Neural cell (in vitro differentiated cells): ENCODE measurements around the gene SEC16A. TPM values are rescaled to one million over a fixed set of nuclear protein-coding genes. Genes with fewer than 3 reads are reported as not detected.

Experiments
- H2AFZ ChIP-seq: fragments of 200-600, 300-800 bp; sonication (generic), shearing (Covaris generic); 2 replicates; pipeline ENCODE4 v1.6.0; 2014; ENCODE audit warnings: low read depth, mild to moderate bottlenecking, antibody characterized with exemption, low read length, moderate library complexity
- H3F3A ChIP-seq: fragments of 200-600 bp; shearing (Covaris generic); 2 replicates; pipeline ENCODE4 v1.6.1; 2016; ENCODE audit warnings: mild to moderate bottlenecking, moderate library complexity, mixed read lengths, antibody characterized with exemption, low read length; ENCODE audit not compliant: insufficient read depth, poor library complexity, severe bottlenecking
- H3K27ac ChIP-seq: fragments of 200-600, 300-800 bp; sonication (generic), shearing (Covaris generic); 2 replicates; pipeline ENCODE4 v1.5.1; 2014; ENCODE audit warnings: mild to moderate bottlenecking, low read length, moderate library complexity
- H3K27me3 ChIP-seq: fragments of 300-800, 200-600 bp; sonication (generic), shearing (Covaris generic); 2 replicates; pipeline ENCODE4 v1.6.0; 2014; ENCODE audit warnings: mild to moderate bottlenecking, low read depth, low read length, moderate library complexity; ENCODE audit not compliant: insufficient read depth
- H3K36me3 ChIP-seq: fragments of 300-800, 200-600 bp; sonication (generic), shearing (Covaris generic); 2 replicates; pipeline ENCODE4 v1.5.1; 2014; ENCODE audit warnings: mild to moderate bottlenecking, antibody characterized with exemption, low read length, moderate library complexity; ENCODE audit not compliant: insufficient read depth
- H3K4me2 ChIP-seq: fragments of 300-800, 200-600 bp; sonication (generic), shearing (Covaris generic); 2 replicates; pipeline ENCODE4 v1.6.0; 2014; ENCODE audit warnings: mild to moderate bottlenecking, low read length
- H3K4me3 ChIP-seq: fragments of 300-800, 200-600 bp; sonication (generic), shearing (Covaris generic); 2 replicates; pipeline ENCODE4 v1.5.1; 2014; ENCODE audit warnings: mild to moderate bottlenecking, low read length, moderate library complexity
- H3K79me2 ChIP-seq: fragments of 200-600 bp; shearing (Covaris generic); replicated peaks from 2 replicates; pipeline ENCODE4 v1.6.0; 2014; ENCODE audit warnings: mild to moderate bottlenecking, low read length, moderate library complexity; ENCODE audit not compliant: insufficient read depth
- H3K9ac ChIP-seq: fragments of 300-800, 200-600 bp; sonication (generic), shearing (Covaris generic); 2 replicates; pipeline ENCODE4 v1.6.1; 2016; ENCODE audit warnings: mild to moderate bottlenecking, low read length, mixed read lengths
- H3K9me2 ChIP-seq: fragments of 200-600 bp; shearing (Covaris generic); 2 replicates; pipeline ENCODE4 v1.6.1; 2016; ENCODE audit warnings: mild to moderate bottlenecking, low read length, mixed read lengths; ENCODE audit not compliant: insufficient read depth
- H3K9me3 ChIP-seq: fragments of 200-600, 300-800 bp; sonication (generic), shearing (Covaris generic); 2 replicates; pipeline ENCODE4 v1.6.1; 2016; ENCODE audit warnings: mild to moderate bottlenecking, mixed run types, low read length, moderate library complexity, mixed read lengths
- H4K20me1 ChIP-seq: fragments of 200-600 bp; shearing (Covaris generic); 2 replicates; pipeline ENCODE4 v1.6.1; 2016; ENCODE audit warnings: mild to moderate bottlenecking, mixed run types; ENCODE audit not compliant: insufficient read depth
- EP300 ChIP-seq: fragments of 450-650 bp; conservative IDR thresholded peaks from 2 replicates; pipeline ENCODE4 v1.6.1; 2014; ENCODE audit warnings: antibody characterized with exemption, mild to moderate bottlenecking, moderate library complexity; ENCODE audit not compliant: poor library complexity, severe bottlenecking
- EZH2 ChIP-seq: fragments of 200-600, 300-800 bp; shearing (Covaris generic), sonication (generic); IDR thresholded peaks from 2 replicates; pipeline ENCODE4 v1.6.1; 2014; ENCODE audit warnings: antibody characterized with exemption, low read length, borderline replicate concordance, mild to moderate bottlenecking; ENCODE audit not compliant: insufficient read depth, poor library complexity, severe bottlenecking
- MXI1 ChIP-seq: fragments of 450-650 bp; conservative IDR thresholded peaks from 2 replicates; pipeline ENCODE4 v1.6.1; 2014; ENCODE audit warnings: antibody characterized with exemption, mild to moderate bottlenecking; ENCODE audit not compliant: poor library complexity, severe bottlenecking
- POLR2AphosphoS5 ChIP-seq: IDR thresholded peaks from 2 replicates; pipeline ENCODE4 v1.6.1; 2012
- RAD21 ChIP-seq: fragments of 450-650 bp; conservative IDR thresholded peaks from 2 replicates; pipeline ENCODE4 v1.6.1; 2014; ENCODE audit warnings: antibody characterized with exemption, mild to moderate bottlenecking, moderate library complexity
- REST ChIP-seq: IDR thresholded peaks from 2 replicates; pipeline ENCODE4 v1.6.1; 2012; ENCODE audit warnings: borderline replicate concordance
- SMC3 ChIP-seq: fragments of 450-650 bp; conservative IDR thresholded peaks from 2 replicates; pipeline ENCODE4 v1.6.1; 2014; ENCODE audit warnings: antibody characterized with exemption, mild to moderate bottlenecking, moderate library complexity; ENCODE audit not compliant: poor library complexity
- TAF1 ChIP-seq: IDR thresholded peaks from 2 replicates; pipeline ENCODE4 v1.6.1; 2012; ENCODE audit warnings: low read depth
- polyA plus RNA-seq: library from polyadenylated mRNA; depleted of rRNA; stranded (reverse); fragments of >200 nt; gene quantifications from 2 replicates; pipeline ENCODE4 v1.2.3, GENCODE V29; 2014
- TF ChIP-seq, protein P1 (sequence below): fragments of 450-650 bp; IDR thresholded peaks from 2 replicates; pipeline ENCODE4 v1.5.1; 2014; ENCODE audit warnings: antibody characterized with exemption, mild to moderate bottlenecking, moderate library complexity; ENCODE audit not compliant: poor library complexity, severe bottlenecking

The SEC16A gene
- polyA plus RNA-seq, 1 donor from 2014 or later, result 15.4 TPM

DNA sequence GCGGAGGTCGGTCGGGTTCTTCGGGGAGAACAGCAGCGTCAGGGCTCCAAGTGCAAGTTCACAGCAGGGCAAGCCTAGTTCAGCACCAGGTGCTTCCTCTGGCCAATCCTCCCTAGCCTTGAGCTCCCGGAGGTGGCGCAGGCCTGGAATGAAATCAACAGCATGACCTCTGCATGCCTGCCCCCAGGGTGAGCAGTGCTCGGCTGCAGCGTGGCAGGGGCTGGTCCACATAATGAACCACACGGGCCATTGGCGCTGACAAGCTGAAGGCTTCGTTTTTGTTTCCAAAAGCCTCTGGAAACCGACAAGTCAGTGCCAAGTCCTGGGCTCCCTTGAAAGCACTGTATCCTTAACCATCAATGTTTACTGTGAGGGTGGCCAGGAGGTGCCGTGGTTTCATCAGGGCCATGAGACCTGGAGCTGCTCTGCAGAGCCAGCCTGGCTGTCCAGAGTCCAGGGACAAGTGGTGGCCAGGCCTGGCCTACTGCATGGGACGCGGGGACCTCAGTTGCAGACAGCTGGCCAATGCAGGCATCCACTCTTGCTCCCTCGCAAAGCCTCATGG lies 41.1 kb downstream of the SEC16A start:
- Histone ChIP-seq H3K27ac (no peak overlapping the region), H2AFZ (no peak overlapping the region), H3K4me3 (no peak overlapping the region), H4K20me1 (no peaks in the 10 kb centered on the region), H3K9me2 (no peaks in the 10 kb centered on the region), H3F3A (no peaks in the 10 kb centered on the region), H3K4me2 (no peak overlapping the region), H3K9ac (no peak overlapping the region), H3K79me2 (peaks cover 23% of the 10 kb centered on the region), H3K36me3 (peaks cover 6% of the 10 kb centered on the region), H3K27me3 (no peaks in the 10 kb centered on the region), H3K9me3 (no peaks in the 10 kb centered on the region)
- TF ChIP-seq EZH2 (no peak), MXI1 (no peak), RAD21 (no peak), REST (no peak), SMC3 (no peak), TAF1 (no peak)

DNA sequence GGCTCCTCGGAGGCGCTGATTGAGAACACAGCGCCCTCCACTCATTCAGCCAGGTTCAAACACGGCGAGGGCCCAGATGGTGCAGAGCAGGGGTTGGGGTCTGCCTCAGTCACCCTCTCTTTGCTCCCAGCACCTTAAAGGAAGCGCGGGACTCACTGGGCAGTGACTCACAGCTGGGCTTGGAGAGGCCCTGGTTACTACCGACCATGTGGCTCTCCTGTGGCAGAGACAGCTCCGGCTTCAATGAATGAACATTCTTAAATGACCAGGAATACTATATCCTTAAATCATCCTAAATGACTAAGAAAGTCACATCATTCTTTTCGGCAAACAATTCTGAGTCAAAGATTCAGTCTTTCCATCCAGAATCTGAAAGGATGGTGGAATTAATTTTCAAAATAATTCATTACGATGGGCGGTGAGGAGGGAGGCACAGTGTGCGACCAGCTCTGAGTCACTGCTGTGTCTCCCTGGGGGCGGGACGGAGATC lies 41.6 kb downstream of the SEC16A start:
- Histone ChIP-seq H4K20me1 (no peaks in the 10 kb centered on the region), H3K9ac (no peak overlapping the region), H3K4me2 (no peak overlapping the region), H3K4me3 (no peak overlapping the region), H3K27me3 (no peaks in the 10 kb centered on the region), H3K9me2 (no peaks in the 10 kb centered on the region), H3K36me3 (peaks cover 6% of the 10 kb centered on the region), H3K27ac (no peak overlapping the region), H3F3A (no peaks in the 10 kb centered on the region), H2AFZ (no peak overlapping the region), H3K79me2 (peaks cover 28% of the 10 kb centered on the region), H3K9me3 (no peaks in the 10 kb centered on the region)
- TF ChIP-seq RAD21, result no peak
- no peak for TF ChIP-seq SMC3
- TF ChIP-seq EP300, result no peak
- no peak for TF ChIP-seq REST
- no peak for TF ChIP-seq EZH2
- no peak for TF ChIP-seq POLR2AphosphoS5
- no peak for TF ChIP-seq TAF1
- TF ChIP-seq, protein P1, sequence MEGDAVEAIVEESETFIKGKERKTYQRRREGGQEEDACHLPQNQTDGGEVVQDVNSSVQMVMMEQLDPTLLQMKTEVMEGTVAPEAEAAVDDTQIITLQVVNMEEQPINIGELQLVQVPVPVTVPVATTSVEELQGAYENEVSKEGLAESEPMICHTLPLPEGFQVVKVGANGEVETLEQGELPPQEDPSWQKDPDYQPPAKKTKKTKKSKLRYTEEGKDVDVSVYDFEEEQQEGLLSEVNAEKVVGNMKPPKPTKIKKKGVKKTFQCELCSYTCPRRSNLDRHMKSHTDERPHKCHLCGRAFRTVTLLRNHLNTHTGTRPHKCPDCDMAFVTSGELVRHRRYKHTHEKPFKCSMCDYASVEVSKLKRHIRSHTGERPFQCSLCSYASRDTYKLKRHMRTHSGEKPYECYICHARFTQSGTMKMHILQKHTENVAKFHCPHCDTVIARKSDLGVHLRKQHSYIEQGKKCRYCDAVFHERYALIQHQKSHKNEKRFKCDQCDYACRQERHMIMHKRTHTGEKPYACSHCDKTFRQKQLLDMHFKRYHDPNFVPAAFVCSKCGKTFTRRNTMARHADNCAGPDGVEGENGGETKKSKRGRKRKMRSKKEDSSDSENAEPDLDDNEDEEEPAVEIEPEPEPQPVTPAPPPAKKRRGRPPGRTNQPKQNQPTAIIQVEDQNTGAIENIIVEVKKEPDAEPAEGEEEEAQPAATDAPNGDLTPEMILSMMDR, result no peak
- no peak for TF ChIP-seq MXI1
